H9 (cell line): ENCODE data around the gene AP4M1. TPM values are rescaled to one million over a fixed set of nuclear protein-coding genes. Genes with fewer than 3 reads are reported as not detected.
"Not testable (repeated sequence)": the region's sequence is repeated elsewhere in the genome, so short reads cannot be mapped to it uniquely, and the experiment has no call there.

Source experiments
- DNase-seq: peaks from one replicate; pipeline ENCODE4 v3.0.0-alpha.2; 2017
- H2AFZ ChIP-seq: one replicate; pipeline ENCODE4 v1.6.1; 2013; ENCODE audit warnings: mild to moderate bottlenecking, low read length, control low read depth, moderate library complexity
- H2AK5ac ChIP-seq: 2 replicates; pipeline ENCODE4 v1.6.1; 2013; ENCODE audit warnings: low read length, control low read depth, mixed read lengths; ENCODE audit not compliant: insufficient read length
- H2BK120ac ChIP-seq: one replicate; pipeline ENCODE4 v1.6.1; 2013; ENCODE audit warnings: low read depth, mild to moderate bottlenecking, low read length, control low read depth, inconsistent platforms; ENCODE audit not compliant: poor library complexity, severe bottlenecking
- H2BK12ac ChIP-seq: 2 replicates; pipeline ENCODE4 v1.6.1; 2013; ENCODE audit warnings: low read length, control low read depth, mixed read lengths, low read depth; ENCODE audit not compliant: insufficient read length
- H2BK15ac ChIP-seq: 2 replicates; pipeline ENCODE4 v1.6.1; 2013; ENCODE audit warnings: low read depth, low read length, control low read depth
- H2BK20ac ChIP-seq: one replicate; pipeline ENCODE4 v1.6.1; 2013; ENCODE audit warnings: low read depth, mild to moderate bottlenecking, low read length, control low read depth, inconsistent platforms; ENCODE audit not compliant: poor library complexity, severe bottlenecking
- H2BK5ac ChIP-seq: 2 replicates; pipeline ENCODE4 v1.6.1; 2013; ENCODE audit warnings: low read length, control low read depth, mixed read lengths; ENCODE audit not compliant: insufficient read length
- H3K14ac ChIP-seq: 2 replicates; pipeline ENCODE4 v1.6.1; 2013; ENCODE audit warnings: low read length, control low read depth; ENCODE audit not compliant: insufficient read depth
- H3K18ac ChIP-seq: 2 replicates; pipeline ENCODE4 v1.6.1; 2013; ENCODE audit warnings: low read depth, mild to moderate bottlenecking, mixed read lengths, low read length, control low read depth; ENCODE audit not compliant: insufficient read length
- H3K23ac ChIP-seq: 2 replicates; pipeline ENCODE4 v1.6.1; 2013; ENCODE audit warnings: low read length, control low read depth, mixed read lengths, low read depth; ENCODE audit not compliant: insufficient read length
- H3K23me2 ChIP-seq: 2 replicates; pipeline ENCODE4 v1.6.1; 2013; ENCODE audit warnings: low read depth, mild to moderate bottlenecking, mixed read lengths, low read length, control low read depth; ENCODE audit not compliant: insufficient read length, poor library complexity, severe bottlenecking
- H3K27ac ChIP-seq: 2 replicates; pipeline ENCODE4 v1.5.1; 2013; ENCODE audit warnings: low read length, control low read depth, mixed read lengths, low read depth; ENCODE audit not compliant: insufficient read length
- H3K27me3 ChIP-seq: 2 replicates; pipeline ENCODE4 v1.6.1; 2013; ENCODE audit warnings: low read length, control low read depth, inconsistent platforms; ENCODE audit not compliant: insufficient read depth
- H3K4ac ChIP-seq: 2 replicates; pipeline ENCODE4 v1.6.1; 2013; ENCODE audit warnings: low read depth, mild to moderate bottlenecking, control low read depth, inconsistent platforms, low read length, moderate library complexity
- H3K4me1 ChIP-seq: 2 replicates; pipeline ENCODE4 v1.6.1; 2013; ENCODE audit warnings: low read length, control low read depth, inconsistent platforms; ENCODE audit not compliant: insufficient read depth
- H3K4me2 ChIP-seq: 2 replicates; pipeline ENCODE4 v1.6.1; 2013; ENCODE audit warnings: low read length, control low read depth, mixed read lengths; ENCODE audit not compliant: insufficient read length, insufficient read depth
- H3K56ac ChIP-seq: 2 replicates; pipeline ENCODE4 v1.6.1; 2013; ENCODE audit warnings: low read depth, mild to moderate bottlenecking, mixed read lengths, low read length, control low read depth; ENCODE audit not compliant: insufficient read length
- H3K79me1 ChIP-seq: 2 replicates; pipeline ENCODE4 v1.6.1; 2013; ENCODE audit warnings: low read depth, mild to moderate bottlenecking, moderate library complexity, low read length, control low read depth, inconsistent platforms; ENCODE audit not compliant: insufficient read depth, poor library complexity, severe bottlenecking
- H3K79me2 ChIP-seq: 2 replicates; pipeline ENCODE4 v1.6.1; 2013; ENCODE audit warnings: low read length, control low read depth, inconsistent platforms; ENCODE audit not compliant: insufficient read depth
- H3K9ac ChIP-seq: 2 replicates; pipeline ENCODE4 v1.6.1; 2013; ENCODE audit warnings: low read length, control low read depth, mixed read lengths; ENCODE audit not compliant: insufficient read length; ENCODE audit errors: extremely low read depth
- H3K9me3 ChIP-seq: one replicate; pipeline ENCODE4 v1.6.1; 2013; ENCODE audit warnings: low read depth, low read length, inconsistent platforms; ENCODE audit not compliant: control insufficient read depth
- H3T11ph ChIP-seq: one replicate; pipeline ENCODE4 v1.6.1; 2013; ENCODE audit warnings: mild to moderate bottlenecking, low read length, control low read depth, inconsistent platforms
- H4K20me1 ChIP-seq: one replicate; pipeline ENCODE4 v1.6.1; 2013; ENCODE audit not compliant: control insufficient read depth, insufficient read length, insufficient read depth
- H4K5ac ChIP-seq: 2 replicates; pipeline ENCODE4 v1.6.1; 2013; ENCODE audit warnings: low read depth, mild to moderate bottlenecking, mixed read lengths, low read length, control low read depth; ENCODE audit not compliant: insufficient read length
- H4K8ac ChIP-seq: replicated peaks from 2 replicates; pipeline ENCODE4 v1.6.1; 2013; ENCODE audit warnings: low read length, control low read depth, mixed read lengths, low read depth; ENCODE audit not compliant: insufficient read length
- H4K91ac ChIP-seq: 2 replicates; pipeline ENCODE4 v1.6.1; 2013; ENCODE audit warnings: low read depth, mild to moderate bottlenecking, moderate library complexity, mixed read lengths, low read length, control low read depth; ENCODE audit not compliant: insufficient read length
- H3K27ac Mint-ChIP-seq, 3 experiments: 2 replicates in 2 of 3; 3 replicates in 1 of 3; pipeline ENCODE4 v1.8.0; 2020 to 2021; ENCODE audit warnings: mixed read lengths in 3 of 3, mild to moderate bottlenecking in 1 of 3, moderate library complexity in 1 of 3
- H3K27me3 Mint-ChIP-seq: 2 replicates; pipeline ENCODE4 v1.8.0; 2021; ENCODE audit warnings: low read depth, mild to moderate bottlenecking, moderate library complexity, mixed read lengths
- H3K36me3 Mint-ChIP-seq, 3 experiments: 2 replicates in 2 of 3; 3 replicates in 1 of 3; pipeline ENCODE4 v1.8.0; 2020 to 2021; ENCODE audit warnings: low read depth in 3 of 3, mixed read lengths in 3 of 3; ENCODE audit not compliant: insufficient read depth in 1 of 3
- H3K4me1 Mint-ChIP-seq, 2 experiments: 2 replicates each; pipeline ENCODE4 v1.8.0; 2020; ENCODE audit warnings: mixed read lengths in 2 of 2
- H3K4me3 Mint-ChIP-seq, 2 experiments: 2 replicates in 1 of 2; 3 replicates in 1 of 2; pipeline ENCODE4 v1.8.0; 2020 to 2021; ENCODE audit warnings: mild to moderate bottlenecking in 2 of 2, mixed read lengths in 2 of 2, moderate library complexity in 1 of 2
- H3K9me3 Mint-ChIP-seq, 2 experiments: 2 replicates in 1 of 2; 3 replicates in 1 of 2; pipeline ENCODE4 v1.8.0; 2020; ENCODE audit warnings: mild to moderate bottlenecking in 2 of 2, mixed read lengths in 2 of 2, moderate library complexity in 1 of 2
- WGBS: extraction: QIAGEN DNeasy Blood & Tissue Kit; methylation state at CpG from one replicate; pipeline ENCODE4 v1.1.7; 2013; ENCODE audit warnings: missing lambda C conversion rate, low lambda C conversion rate, mixed read lengths; ENCODE audit not compliant: insufficient read length; ENCODE audit errors: extremely low coverage; 5-methylcytosine and 5-hydroxymethylcytosine counted together
- total RNA-seq: library from RNA; stranded (reverse); gene quantifications from 2 replicates; pipeline ENCODE4 v1.2.1, GENCODE V29; 2021
- TF ChIP-seq, protein P1 (sequence below): fragments of 200-600 bp; sonication (generic); conservative IDR thresholded peaks from 3 replicates; pipeline ENCODE4 v1.8.0; 2021; ENCODE audit warnings: antibody characterized with exemption, mild to moderate bottlenecking

Gene AP4M1
- total RNA-seq, 1 experiment from 2014 or later = 18.8 TPM

DNA sequence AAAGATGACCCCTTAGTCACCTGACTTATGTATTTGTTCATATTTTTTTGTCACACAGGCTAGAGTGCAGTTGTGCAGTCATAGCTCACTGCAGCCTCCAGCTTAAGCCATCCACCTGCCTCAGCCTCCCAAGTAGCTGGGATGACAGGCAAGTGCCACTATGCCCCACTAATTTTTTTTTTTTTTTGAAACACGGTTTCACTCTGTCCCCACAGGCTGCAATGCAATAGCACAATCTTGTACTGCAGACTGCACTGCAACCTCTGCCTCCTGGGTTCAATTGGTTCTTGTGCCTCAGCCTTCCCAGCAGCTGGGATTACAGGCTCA lies 27.2 kb downstream of the AP4M1 start:
- peaks cover 15% of the 10 kb centered on the region for H3K23me2 ChIP-seq
- H2BK5ac ChIP-seq = no peak overlapping the region
- no peak overlapping the region for H3K9ac ChIP-seq
- H4K8ac ChIP-seq = no peak overlapping the region
- H4K20me1 ChIP-seq = no peaks in the 10 kb centered on the region
- peaks cover 4% of the 10 kb centered on the region; the same call in 1 of the 2 replicates for H3K4me1 ChIP-seq
- Mint-ChIP-seq H3K4me3 (peak overlapping the region in 1 of 2 experiments; percentile 98; a peak in 3 of 5 replicates), H3K27me3 (peaks cover 31% of the 10 kb centered on the region), H3K36me3 (peaks cover 2 to 7% (median 6%) of the 10 kb centered on the region in 3 experiments; a peak in 3 of 7 replicates), H3K9me3 (no peaks in the 10 kb centered on the region), H3K4me1 (peaks cover 10 to 15% of the 10 kb centered on the region in 2 experiments), H3K27ac (no peak overlapping the region)
- no peaks in the 10 kb centered on the region for H3K79me2 ChIP-seq
- H3K27me3 ChIP-seq = no peaks in the 10 kb centered on the region; the same call in 1 of the 2 replicates
- no peak overlapping the region for H3T11ph ChIP-seq
- WGBS = no CpG with 5 or more reads among the region's 1 CpG
- H3K23ac ChIP-seq = no peak overlapping the region
- no peak overlapping the region for H3K14ac ChIP-seq
- H4K5ac ChIP-seq = no peak overlapping the region
- H3K18ac ChIP-seq = no peak overlapping the region
- no peak overlapping the region for H3K4ac ChIP-seq
- no peak for DNase-seq
- no peak overlapping the region for H4K91ac ChIP-seq
- H3K79me1 ChIP-seq = no peaks in the 10 kb centered on the region
- no peak overlapping the region for H3K4me2 ChIP-seq
- no peak overlapping the region for H2BK120ac ChIP-seq
- H2BK15ac ChIP-seq = no peak overlapping the region
- TF ChIP-seq, protein P1, sequence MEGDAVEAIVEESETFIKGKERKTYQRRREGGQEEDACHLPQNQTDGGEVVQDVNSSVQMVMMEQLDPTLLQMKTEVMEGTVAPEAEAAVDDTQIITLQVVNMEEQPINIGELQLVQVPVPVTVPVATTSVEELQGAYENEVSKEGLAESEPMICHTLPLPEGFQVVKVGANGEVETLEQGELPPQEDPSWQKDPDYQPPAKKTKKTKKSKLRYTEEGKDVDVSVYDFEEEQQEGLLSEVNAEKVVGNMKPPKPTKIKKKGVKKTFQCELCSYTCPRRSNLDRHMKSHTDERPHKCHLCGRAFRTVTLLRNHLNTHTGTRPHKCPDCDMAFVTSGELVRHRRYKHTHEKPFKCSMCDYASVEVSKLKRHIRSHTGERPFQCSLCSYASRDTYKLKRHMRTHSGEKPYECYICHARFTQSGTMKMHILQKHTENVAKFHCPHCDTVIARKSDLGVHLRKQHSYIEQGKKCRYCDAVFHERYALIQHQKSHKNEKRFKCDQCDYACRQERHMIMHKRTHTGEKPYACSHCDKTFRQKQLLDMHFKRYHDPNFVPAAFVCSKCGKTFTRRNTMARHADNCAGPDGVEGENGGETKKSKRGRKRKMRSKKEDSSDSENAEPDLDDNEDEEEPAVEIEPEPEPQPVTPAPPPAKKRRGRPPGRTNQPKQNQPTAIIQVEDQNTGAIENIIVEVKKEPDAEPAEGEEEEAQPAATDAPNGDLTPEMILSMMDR = no peak
- no peak overlapping the region for H2BK20ac ChIP-seq
- H3K27ac ChIP-seq = no peak overlapping the region
- H3K56ac ChIP-seq = no peak overlapping the region
- H2AFZ ChIP-seq = no peak overlapping the region
- no peak overlapping the region for H2AK5ac ChIP-seq
- H3K9me3 ChIP-seq = no peaks in the 10 kb centered on the region
- no peak overlapping the region for H2BK12ac ChIP-seq

DNA sequence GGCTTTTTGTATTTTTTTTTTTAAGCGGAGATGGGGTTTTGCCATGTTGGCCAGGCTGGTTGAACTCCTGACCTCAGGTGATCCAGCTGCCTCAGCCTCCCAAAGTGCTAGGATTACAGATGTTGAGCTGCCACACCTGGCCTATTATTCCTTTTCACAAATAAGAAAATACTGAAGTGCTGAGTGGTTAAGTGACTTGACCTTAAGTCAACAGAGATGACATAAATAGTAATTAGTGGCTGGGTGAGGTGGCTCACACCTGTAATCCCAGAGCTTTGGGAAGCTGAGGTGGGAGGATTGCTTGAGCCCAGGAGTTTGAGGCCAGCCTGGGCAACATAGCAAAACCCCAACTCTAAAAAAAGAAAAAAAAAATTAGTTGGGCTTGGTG lies 28.8 kb downstream of the AP4M1 start:
- H3K4me2 ChIP-seq = not testable (repeated sequence)
- WGBS = no CpG with 5 or more reads among the region's 1 CpG

More for the DNA sequence above, 28.8 kb downstream of the AP4M1 start:
- H3K4ac ChIP-seq, H3K79me1 ChIP-seq, H2AK5ac ChIP-seq, H2AFZ ChIP-seq, H3K56ac ChIP-seq, H4K91ac ChIP-seq, H3K14ac ChIP-seq, H2BK120ac ChIP-seq, H3K27me3 ChIP-seq, H3K23ac ChIP-seq, H3K9ac ChIP-seq, H3K9me3 ChIP-seq, H3K4me3 Mint-ChIP-seq, H3T11ph ChIP-seq, H3K9me3 Mint-ChIP-seq, H3K4me1 ChIP-seq, H3K27ac ChIP-seq, H2BK15ac ChIP-seq, H2BK5ac ChIP-seq, H4K8ac ChIP-seq, H4K20me1 ChIP-seq, H3K27ac Mint-ChIP-seq, H2BK12ac ChIP-seq, H3K36me3 Mint-ChIP-seq, H3K18ac ChIP-seq, H4K5ac ChIP-seq, DNase-seq, H3K79me2 ChIP-seq, H2BK20ac ChIP-seq: not testable (repeated sequence)
- H3K23me2 ChIP-seq = peaks cover 15% of the 10 kb centered on the region
- peaks cover 10 to 15% of the 10 kb centered on the region in 2 experiments for H3K4me1 Mint-ChIP-seq
- H3K27me3 Mint-ChIP-seq = peaks cover 31% of the 10 kb centered on the region
